Vagina (tissue), 2 donors: ENCODE data around the gene ABCA6.

ENCODE experiments used
- CTCF ChIP-seq, 3 experiments: fragments of 450-650 bp in 2 of 3; fragments of 200-600 bp in 1 of 3; sonication (generic) in 1 of 3; IDR thresholded peaks; one replicate each; pipeline ENCODE4 v1.5.1; 2017 to 2019; ENCODE audit warnings: antibody characterized with exemption in 3 of 3, mild to moderate bottlenecking in 2 of 3, moderate library complexity in 2 of 3
- POLR2A ChIP-seq, 2 donors: fragments of 450-650 bp; IDR thresholded peaks; one replicate each; pipeline ENCODE4 v1.6.1; 2017; ENCODE audit warnings: antibody characterized with exemption in 2 of 2, mild to moderate bottlenecking in 2 of 2, moderate library complexity in 2 of 2
- POLR2AphosphoS5 ChIP-seq, 2 donors: sonication (generic); formaldehyde crosslinking; IDR thresholded peaks; one replicate each; pipeline ENCODE4 v1.9.0; 2017; ENCODE audit warnings: antibody characterized with exemption in 2 of 2, mild to moderate bottlenecking in 2 of 2, low read depth in 1 of 2; ENCODE audit not compliant: insufficient read depth in 1 of 2

GRCh38 chr17:69134112-69134511 is 7.6 kb downstream of the ABCA6 start:
- TF ChIP-seq POLR2A (IDR thresholded peaks at IDR 0.05), result no peak
- TF ChIP-seq CTCF (IDR thresholded peaks at IDR 0.05), result no peak
- TF ChIP-seq POLR2AphosphoS5 (IDR thresholded peaks at IDR 0.05; ENCODE audit: insufficient read depth in 1 of 2, low read depth in 1 of 2), result no peak
